ENCODE measurements around the gene SP6.

SP6 gene

GRCh38 chr17:47801176-47801765, 49.7 kb downstream of the SP6 start:
- no peak overlapping the region for H3K27ac ChIP-seq
- no peak for DNase-seq (ENCODE audit: low read depth, low spot score)

- H3K27ac ChIP-seq, result no peak overlapping the region
- no peak for DNase-seq (ENCODE audit: low read depth, low spot score)
Observed at GRCh38 chr17:47800686-47801085, 50.3 kb downstream of the SP6 start.

GRCh38 chr17:47797797-47798196, 53.2 kb downstream of the SP6 start:
- H3K27ac ChIP-seq, result no peak overlapping the region
- no peak for DNase-seq (ENCODE audit: low read depth, low spot score)
